Gastroesophageal sphincter (tissue), 3 donors: ENCODE data around the gene OGFR.

ENCODE experiments used
- CTCF ChIP-seq, 4 experiments: fragments of 200-600 bp in 2 of 4; fragments of 450-650 bp in 2 of 4; sonication (generic) in 1 of 4; IDR thresholded peaks; one replicate each; pipeline ENCODE4 v1.5.1; 2017 to 2019; ENCODE audit warnings: antibody characterized with exemption in 4 of 4, mild to moderate bottlenecking in 2 of 4, moderate library complexity in 2 of 4
- EP300 ChIP-seq: sonication (generic); formaldehyde crosslinking; IDR thresholded peaks from one replicate; pipeline ENCODE4 v1.6.1; 2017; ENCODE audit warnings: antibody characterized with exemption, mild to moderate bottlenecking
- POLR2A ChIP-seq, 2 donors: fragments of 450-650 bp; IDR thresholded peaks; one replicate each; pipeline ENCODE4 v1.6.1; 2017; ENCODE audit warnings: antibody characterized with exemption in 2 of 2, mild to moderate bottlenecking in 2 of 2, moderate library complexity in 1 of 2

- TF ChIP-seq CTCF (IDR thresholded peaks at IDR 0.05) (no peak), EP300 (no peak), POLR2A (IDR thresholded peaks at IDR 0.05) (no peak)
These were observed 11.6 kb downstream of the OGFR start for GRCh38 chr20:62816031-62816883.
